Measurements from ENCODE around the gene SH3RF3.

- TF ChIP-seq CTCF (IDR thresholded peaks at IDR 0.05; ENCODE audit: insufficient read depth, low read depth, low read length) (no peak), EZH2 (IDR thresholded peaks at IDR 0.05; ENCODE audit: insufficient read depth, low read length) (no peak)
Observed at GRCh38 chr2:109292386-109292785, 163.4 kb downstream of the SH3RF3 start.
